ENCODE data around the gene FUCA1. TPM values are rescaled to one million over a fixed set of nuclear protein-coding genes. Genes with fewer than 3 reads are reported as not detected.

FUCA1 gene
- total RNA-seq, 1 experiment from 2014 or later = 30.9 TPM

DNA sequence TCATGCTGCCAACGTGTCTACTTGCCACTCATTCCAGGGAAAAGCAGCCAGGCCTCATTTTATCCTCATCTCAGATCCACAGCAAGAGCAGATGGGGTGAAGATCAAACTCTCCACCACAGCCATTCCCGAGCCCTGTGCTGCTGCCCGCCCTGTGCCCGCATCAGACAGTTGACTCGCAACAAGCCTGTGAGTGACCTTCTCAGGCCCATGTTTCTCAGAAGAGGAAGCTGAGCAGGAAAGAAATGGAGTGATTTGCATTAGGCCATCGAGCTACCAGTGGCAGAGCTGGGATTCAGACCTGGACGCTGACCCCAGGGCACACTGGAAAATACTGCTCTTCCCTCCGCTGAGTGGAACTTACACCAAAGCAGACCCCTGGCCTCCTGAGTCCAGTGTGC is 43.8 kb upstream of the FUCA1 start:
- Histone ChIP-seq H3K27ac (no peak overlapping the region), H4K20me1 (ENCODE audit: insufficient read depth) (no peaks in the 10 kb centered on the region), H3K79me2 (ENCODE audit: low read depth) (no peaks in the 10 kb centered on the region), H2AFZ (no peak overlapping the region), H3K36me3 (ENCODE audit: low read depth) (no peaks in the 10 kb centered on the region), H3K9me3 (ENCODE audit: insufficient read depth, low read depth) (no peaks in the 10 kb centered on the region), H3K4me3 (no peak overlapping the region), H3K27me3 (ENCODE audit: insufficient read depth, low read depth) (no peaks in the 10 kb centered on the region), H3K4me1 (replicated peaks; ENCODE audit: insufficient read depth) (peaks cover 14% of the 10 kb centered on the region), H3F3A (ENCODE audit: insufficient read depth, low read depth) (peaks cover 4% of the 10 kb centered on the region; the same call in 1 of the 2 replicates), H3K4me2 (no peak overlapping the region), H3K9me2 (ENCODE audit: insufficient read depth) (no peaks in the 10 kb centered on the region)
- DNase-seq = no peak
- ChIA-PET POLR2A (ENCODE audit: unreplicated experiment) (no interaction called here), CTCF (no interaction called here)
- intact Hi-C loops (cut with micrococcal nuclease; ENCODE audit: unreplicated experiment) = no loop called here
- TF ChIP-seq, protein P1, sequence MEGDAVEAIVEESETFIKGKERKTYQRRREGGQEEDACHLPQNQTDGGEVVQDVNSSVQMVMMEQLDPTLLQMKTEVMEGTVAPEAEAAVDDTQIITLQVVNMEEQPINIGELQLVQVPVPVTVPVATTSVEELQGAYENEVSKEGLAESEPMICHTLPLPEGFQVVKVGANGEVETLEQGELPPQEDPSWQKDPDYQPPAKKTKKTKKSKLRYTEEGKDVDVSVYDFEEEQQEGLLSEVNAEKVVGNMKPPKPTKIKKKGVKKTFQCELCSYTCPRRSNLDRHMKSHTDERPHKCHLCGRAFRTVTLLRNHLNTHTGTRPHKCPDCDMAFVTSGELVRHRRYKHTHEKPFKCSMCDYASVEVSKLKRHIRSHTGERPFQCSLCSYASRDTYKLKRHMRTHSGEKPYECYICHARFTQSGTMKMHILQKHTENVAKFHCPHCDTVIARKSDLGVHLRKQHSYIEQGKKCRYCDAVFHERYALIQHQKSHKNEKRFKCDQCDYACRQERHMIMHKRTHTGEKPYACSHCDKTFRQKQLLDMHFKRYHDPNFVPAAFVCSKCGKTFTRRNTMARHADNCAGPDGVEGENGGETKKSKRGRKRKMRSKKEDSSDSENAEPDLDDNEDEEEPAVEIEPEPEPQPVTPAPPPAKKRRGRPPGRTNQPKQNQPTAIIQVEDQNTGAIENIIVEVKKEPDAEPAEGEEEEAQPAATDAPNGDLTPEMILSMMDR (conservative IDR thresholded peaks at IDR 0.05) = no peak
- no peak for TF ChIP-seq EZH2 (IDR thresholded peaks at IDR 0.05; ENCODE audit: low read depth)
- no TSS peak for BruUV-seq (replicated peaks)

DNA sequence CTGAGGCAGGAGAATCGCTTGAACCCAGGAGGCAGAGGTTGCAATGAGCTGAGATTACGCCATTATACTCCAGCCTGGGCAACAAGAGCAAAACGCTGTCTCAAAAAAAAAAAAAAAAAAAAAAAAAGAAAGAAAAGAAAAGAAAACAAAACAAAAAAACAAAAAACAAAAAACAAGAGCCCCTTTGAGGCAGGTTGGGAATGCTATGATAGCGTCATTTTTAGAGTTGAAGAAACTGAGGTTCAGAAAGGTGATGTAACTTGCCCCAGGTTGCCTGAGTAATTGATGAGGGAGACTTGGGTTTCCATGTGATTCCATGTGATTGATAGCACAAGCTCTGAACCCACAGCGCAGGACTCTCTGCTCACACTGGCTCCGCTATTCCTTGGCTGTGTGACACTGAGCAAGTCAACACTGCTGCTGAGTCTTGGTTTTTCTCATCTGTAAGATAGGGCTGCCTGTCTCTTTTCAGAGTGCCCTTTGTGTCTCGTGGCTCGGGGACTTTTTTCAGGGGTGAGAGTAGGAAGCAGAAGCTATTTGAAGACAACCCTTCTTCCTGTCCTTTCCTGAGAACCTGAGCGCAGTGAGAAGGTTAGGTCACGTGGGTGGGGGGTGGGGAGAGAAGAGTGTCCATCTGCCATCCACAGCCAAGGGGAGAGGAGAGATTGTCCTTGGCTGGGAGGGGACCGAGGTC is 42.6 kb upstream of the FUCA1 start:
- Histone ChIP-seq H3K4me3 (no peak overlapping the region), H3K4me1 (replicated peaks; ENCODE audit: insufficient read depth) (peaks cover 13% of the 10 kb centered on the region), H3K36me3 (ENCODE audit: low read depth) (no peaks in the 10 kb centered on the region), H3F3A (ENCODE audit: insufficient read depth, low read depth) (peaks cover 4% of the 10 kb centered on the region; the same call in 1 of the 2 replicates), H2AFZ (no peak overlapping the region), H3K9me3 (ENCODE audit: insufficient read depth, low read depth) (no peaks in the 10 kb centered on the region), H4K20me1 (ENCODE audit: insufficient read depth) (no peaks in the 10 kb centered on the region), H3K79me2 (ENCODE audit: low read depth) (no peaks in the 10 kb centered on the region), H3K27me3 (ENCODE audit: insufficient read depth, low read depth) (no peaks in the 10 kb centered on the region), H3K4me2 (no peak overlapping the region), H3K27ac (no peak overlapping the region), H3K9me2 (ENCODE audit: insufficient read depth) (no peaks in the 10 kb centered on the region)
- intact Hi-C loops (cut with micrococcal nuclease; ENCODE audit: unreplicated experiment) = no loop called here
- TF ChIP-seq, protein P1 (conservative IDR thresholded peaks at IDR 0.05) = no peak
- no peak for TF ChIP-seq EZH2 (IDR thresholded peaks at IDR 0.05; ENCODE audit: low read depth)
- POLR2A ChIA-PET (ENCODE audit: unreplicated experiment) = interaction anchor here (0.6 kb wide), 2 partner anchors 43 to 170 kb away, joined by 3 to 11 read pairs; no protein-coding TSS in a partner anchor
- CTCF ChIA-PET = interaction anchor here (0.6 to 0.7 kb wide), 2 partner anchors 24 to 453 kb away, joined by 4 to 23 read pairs; no protein-coding TSS in a partner anchor
- no peak for DNase-seq
- BruUV-seq (replicated peaks) = no TSS peak

DNA sequence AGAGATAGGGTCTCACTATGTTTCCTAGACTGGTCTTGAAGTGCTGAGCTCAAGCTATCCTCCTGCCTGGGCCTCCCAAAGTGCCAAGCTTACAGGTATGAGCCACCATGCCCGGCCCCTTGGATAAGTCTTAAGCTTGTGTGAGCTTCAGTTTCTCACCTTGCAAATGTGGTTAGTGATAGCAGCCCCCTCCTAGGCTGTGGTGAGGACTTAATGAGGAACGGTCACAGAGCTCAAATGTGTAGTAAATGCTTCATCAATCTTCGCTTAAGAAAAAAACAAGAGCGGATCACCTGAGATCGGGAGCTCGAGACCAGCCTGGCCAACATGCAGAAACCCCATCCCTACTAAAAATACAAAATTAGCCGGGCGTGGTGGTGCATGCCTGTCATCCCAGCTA is 42.1 kb upstream of the FUCA1 start:
- TF ChIP-seq, protein P1 (conservative IDR thresholded peaks at IDR 0.05) = no peak
- no peak for TF ChIP-seq EZH2 (IDR thresholded peaks at IDR 0.05; ENCODE audit: low read depth)
- Histone ChIP-seq H3K4me1 (replicated peaks; ENCODE audit: insufficient read depth) (peaks cover 19% of the 10 kb centered on the region), H3K4me3 (no peak overlapping the region), H3K79me2 (ENCODE audit: low read depth) (no peaks in the 10 kb centered on the region), H3K9me3 (ENCODE audit: insufficient read depth, low read depth) (no peaks in the 10 kb centered on the region), H3K4me2 (no peak overlapping the region), H3K36me3 (ENCODE audit: low read depth) (no peaks in the 10 kb centered on the region), H2AFZ (no peak overlapping the region), H3F3A (ENCODE audit: insufficient read depth, low read depth) (peaks cover 5% of the 10 kb centered on the region; the same call in 1 of the 2 replicates), H3K27ac (no peak overlapping the region), H4K20me1 (ENCODE audit: insufficient read depth) (no peaks in the 10 kb centered on the region), H3K9me2 (ENCODE audit: insufficient read depth) (no peaks in the 10 kb centered on the region), H3K27me3 (ENCODE audit: insufficient read depth, low read depth) (no peaks in the 10 kb centered on the region)
- no peak for DNase-seq
- no TSS peak for BruUV-seq (replicated peaks)
- ChIA-PET POLR2A (ENCODE audit: unreplicated experiment) (interaction anchor here (0.6 kb wide), 2 partner anchors 43 to 170 kb away, joined by 3 to 11 read pairs; no protein-coding TSS in a partner anchor), CTCF (no interaction called here)
- intact Hi-C loops (cut with micrococcal nuclease; ENCODE audit: unreplicated experiment) = no loop called here

Measured in PC-9 (cell line).